GM21526 (cell line): ENCODE data around the gene SCN5A.

Source experiments
- ATAC-seq: cut with Tn5 transposase; IDR thresholded peaks from one replicate; pipeline ENCODE4 v1.9.1; 2021; ENCODE audit warnings: moderate library complexity; ENCODE audit not compliant: unreplicated experiment, low FRiP score

The SCN5A gene

DNA sequence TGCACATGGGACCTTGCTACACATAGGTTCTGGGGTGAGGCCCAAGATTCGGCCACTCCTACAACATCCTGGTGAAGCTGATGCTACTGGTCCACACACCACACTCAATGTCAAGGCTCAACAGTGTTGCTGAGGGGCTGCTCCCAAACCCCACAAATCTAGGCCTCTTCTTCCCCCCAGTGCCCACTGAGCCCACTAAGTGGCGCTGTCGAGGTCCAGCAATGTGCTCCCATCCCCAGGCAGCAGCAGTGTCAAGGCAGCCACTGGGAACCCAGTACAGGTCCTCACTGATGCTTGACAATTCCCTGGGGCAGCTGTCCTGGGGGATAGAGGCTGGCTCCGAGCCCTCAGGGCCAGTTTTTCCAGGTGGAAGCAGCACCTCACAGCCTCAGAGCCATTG lies 21.5 kb downstream of the SCN5A start:
- no peak for ATAC-seq

DNA sequence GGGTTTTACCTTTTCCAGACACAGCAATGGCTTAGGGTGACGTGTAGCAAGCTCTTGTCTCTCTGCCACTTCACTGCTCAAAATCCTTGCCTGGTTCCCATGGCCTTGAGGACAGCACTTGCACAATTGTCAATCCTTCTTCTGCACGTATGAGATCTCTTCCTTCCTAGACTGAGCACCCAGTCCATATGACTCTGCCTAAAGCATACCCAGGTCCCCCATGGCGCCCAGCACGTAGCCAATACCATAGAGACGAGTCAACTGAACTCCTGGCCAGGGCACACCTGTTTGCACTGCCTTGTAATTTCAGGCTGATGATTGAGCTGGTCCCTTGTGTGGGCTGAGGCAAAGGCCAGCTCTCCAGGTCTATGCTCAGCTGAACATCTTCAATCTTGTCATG lies 23.3 kb downstream of the SCN5A start:
- ATAC-seq, result no peak

DNA sequence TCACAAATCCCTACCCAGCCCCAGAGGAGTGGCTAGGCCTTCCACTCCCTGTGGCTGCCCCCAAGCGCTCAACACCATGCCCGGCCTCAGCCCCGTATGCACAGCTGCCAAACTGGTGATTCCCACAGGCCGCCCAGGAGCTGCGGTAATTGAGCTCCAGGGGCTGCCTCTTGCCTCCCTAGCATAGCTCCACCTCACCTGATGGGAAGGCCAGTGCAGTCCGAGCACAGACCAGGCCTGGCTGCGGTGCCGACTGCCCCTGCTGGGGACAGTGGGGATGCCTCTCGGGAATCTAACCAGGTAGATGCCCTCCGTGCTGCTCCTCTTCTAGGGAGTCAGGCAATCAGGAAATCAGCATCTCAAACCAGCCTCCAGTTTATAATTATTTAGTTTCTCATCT lies 25.9 kb downstream of the SCN5A start:
- ATAC-seq, result no peak

DNA sequence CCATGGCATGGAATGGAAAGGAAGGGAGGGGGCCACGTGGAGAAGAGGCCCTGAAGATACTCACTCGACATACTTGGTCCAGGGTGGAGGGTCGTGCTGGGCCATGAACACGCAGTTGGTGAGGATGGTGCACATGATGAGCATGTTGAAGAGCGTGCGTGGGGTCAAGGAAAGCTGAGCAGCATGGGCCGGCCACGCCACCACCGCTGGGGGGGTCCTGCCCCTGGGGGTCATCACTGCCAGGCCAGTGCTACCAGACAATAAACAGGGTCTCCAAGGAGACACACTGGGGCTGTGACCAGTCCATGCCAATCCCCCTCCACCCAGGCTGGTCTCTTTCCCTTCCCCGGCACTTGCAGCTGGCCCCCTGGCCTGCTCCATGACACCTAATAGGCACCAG lies 27.2 kb downstream of the SCN5A start:
- ATAC-seq, result no peak

DNA sequence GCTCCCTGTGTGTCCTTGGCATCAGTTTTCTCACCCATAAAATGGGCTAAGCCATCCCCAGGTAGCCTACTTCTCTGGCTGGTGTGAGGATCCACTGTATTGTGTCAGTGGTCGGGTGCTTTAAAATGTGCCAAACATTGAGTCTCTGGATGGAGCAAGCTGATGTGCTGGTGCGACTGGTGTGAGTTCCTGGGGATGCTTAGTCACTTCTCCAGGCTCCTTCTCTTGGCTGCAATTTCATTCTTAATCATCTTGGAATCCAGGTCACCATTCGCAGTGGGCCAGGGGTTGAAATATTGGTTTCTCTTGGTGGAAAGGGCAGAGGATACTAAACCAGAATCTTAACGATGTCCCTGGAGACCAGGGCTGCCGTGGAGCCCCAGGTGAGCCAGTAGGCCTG lies 29.3 kb downstream of the SCN5A start:
- no peak for ATAC-seq

GRCh38 chr3:38618343-38618742 lies 31.1 kb downstream of the SCN5A start:
- no peak for ATAC-seq

DNA sequence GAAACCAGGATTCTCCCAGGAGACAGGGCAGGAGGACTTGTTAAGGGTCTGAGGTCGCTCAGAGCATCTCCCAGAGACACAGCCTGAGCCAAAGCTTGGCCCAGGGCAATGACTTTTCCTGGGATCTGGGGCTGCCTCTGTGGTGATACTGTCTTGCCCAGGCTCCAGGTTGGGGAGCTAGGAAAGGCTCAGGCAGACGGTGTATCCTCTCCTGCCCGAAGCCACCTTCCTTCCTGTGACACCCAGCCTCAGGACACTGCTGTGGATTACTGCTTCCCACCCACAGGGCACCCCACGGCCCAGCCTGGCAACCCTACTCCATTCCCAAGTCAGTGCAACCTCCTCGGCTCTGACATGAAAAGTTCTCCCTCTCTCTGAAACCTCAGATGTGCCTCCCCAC lies 31.9 kb downstream of the SCN5A start:
- ATAC-seq, result no peak

GRCh38 chr3:38617137-38617536 lies 32.4 kb downstream of the SCN5A start:
- ATAC-seq, result no peak

DNA sequence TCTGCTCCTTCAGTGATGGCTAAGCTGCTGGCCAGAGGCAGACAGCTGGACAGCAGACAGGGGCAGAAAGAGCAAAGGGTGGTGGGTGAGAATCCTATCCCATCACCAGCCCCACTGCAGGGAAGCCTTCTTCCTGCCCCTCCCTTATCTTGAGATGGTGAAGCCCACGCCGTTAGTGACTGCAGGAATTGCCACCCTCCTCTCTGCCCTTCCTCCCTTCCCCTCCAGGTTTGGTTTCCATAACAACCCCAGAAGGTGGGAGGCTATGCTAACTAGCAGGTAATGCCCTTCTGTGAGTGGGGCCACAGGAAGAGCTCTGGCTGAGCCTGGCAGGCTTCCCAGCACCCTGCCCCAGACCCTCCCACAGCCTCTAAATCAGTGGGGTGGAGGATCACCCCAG lies 32.8 kb downstream of the SCN5A start:
- ATAC-seq, result no peak

- no peak for ATAC-seq
Measured at GRCh38 chr3:38616111-38616510, 33.4 kb downstream of the SCN5A start.

GRCh38 chr3:38614651-38615352 lies 34.7 kb downstream of the SCN5A start:
- no peak for ATAC-seq

DNA sequence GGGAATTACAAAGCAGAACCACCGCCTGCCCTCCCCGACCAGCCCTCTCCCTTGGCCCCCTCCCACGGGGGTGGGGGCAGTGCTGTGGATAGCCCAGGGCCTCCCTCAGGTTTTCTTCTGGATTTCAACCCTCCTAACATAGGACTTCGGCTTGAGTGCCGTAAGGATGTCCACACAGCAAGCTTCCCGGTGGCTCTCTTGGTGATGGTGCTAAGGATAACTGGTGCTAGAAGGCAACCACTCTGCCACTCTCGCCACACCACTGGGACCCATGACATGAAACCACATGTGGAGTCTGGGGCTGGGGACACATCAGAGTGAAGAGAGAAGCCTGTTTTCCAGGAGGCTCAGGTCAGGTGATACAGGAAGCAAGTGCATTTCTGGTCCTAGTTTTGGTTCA lies 35.4 kb downstream of the SCN5A start:
- ATAC-seq, result no peak

GRCh38 chr3:38613426-38613825 lies 36.1 kb downstream of the SCN5A start:
- ATAC-seq, result no peak

DNA sequence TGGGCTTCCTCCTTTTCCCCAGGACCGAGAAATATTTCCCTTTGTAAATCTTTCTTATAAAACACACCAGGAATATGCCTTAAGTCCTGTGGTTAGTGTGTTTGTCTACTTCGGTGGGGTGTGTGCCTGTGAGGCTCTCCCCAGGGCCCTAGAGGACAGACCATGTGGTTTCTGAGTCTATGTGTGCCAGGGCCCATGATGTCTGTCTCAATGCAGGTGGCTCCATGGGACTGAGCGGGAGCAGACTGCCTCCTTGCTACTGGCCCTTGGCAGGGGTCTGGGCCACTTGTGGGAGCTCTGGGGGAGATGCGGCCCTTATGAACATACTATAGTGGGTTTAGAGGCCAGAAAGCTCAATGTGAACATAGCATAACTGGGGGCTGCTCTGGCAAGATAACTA lies 37.6 kb downstream of the SCN5A start:
- ATAC-seq, result no peak

DNA sequence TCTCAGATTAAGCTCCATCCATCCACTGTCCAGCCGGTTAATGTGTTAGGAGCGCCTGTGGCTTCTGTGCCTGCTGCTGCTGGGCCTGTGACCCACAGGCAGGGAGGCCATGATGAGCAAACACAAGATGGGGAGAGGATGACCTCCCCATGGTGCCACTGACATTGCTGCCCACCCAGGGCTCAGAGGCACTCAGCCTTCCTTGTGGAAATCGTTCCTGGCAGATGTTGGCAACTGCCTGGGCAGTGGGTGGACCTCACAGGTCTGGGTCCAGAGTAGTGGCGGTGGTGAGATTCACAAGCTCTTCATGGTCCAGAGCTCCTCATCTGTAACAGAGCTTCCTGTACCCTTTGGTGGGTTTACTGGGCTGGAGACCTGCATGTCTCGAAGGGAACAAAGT lies 38.6 kb downstream of the SCN5A start:
- no peak for ATAC-seq

- no peak for ATAC-seq
Measured at GRCh38 chr3:38610436-38610835, 39.1 kb downstream of the SCN5A start.

DNA sequence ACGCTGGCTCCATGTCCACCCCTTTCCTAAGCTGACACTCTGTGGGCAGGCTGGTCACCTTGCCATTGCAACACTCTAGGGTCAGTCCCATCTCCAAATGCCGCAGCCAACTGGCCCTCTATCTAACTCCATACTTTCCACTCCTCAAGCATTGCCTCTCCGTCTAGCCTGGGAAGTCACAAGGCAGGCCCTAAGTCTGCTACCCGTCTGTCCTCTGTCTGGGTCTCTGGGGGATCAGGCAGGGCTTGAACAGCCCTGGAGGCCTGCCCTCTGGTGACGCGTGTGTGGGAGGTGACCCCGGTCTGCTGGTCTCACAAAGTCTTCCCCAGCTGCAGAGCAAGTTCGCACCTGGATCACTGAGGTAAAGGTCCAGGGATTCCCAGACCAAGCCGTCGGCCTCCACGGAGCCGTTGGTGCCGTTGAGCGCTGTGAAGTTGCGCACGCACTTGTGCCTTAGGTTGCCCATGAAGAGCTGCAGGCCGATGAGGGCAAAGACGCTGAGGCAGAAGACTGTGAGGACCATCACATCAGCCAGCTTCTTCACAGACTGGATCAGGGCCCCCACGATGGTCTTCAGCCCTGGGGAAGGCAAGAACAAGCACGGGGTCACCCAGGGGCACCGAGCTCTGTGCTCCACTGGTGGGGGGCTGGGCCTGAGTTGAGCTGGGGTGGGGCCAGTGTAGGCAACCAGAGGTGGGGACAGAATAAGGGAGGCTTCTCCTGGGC lies 39.9 kb downstream of the SCN5A start:
- ATAC-seq, result no peak

DNA sequence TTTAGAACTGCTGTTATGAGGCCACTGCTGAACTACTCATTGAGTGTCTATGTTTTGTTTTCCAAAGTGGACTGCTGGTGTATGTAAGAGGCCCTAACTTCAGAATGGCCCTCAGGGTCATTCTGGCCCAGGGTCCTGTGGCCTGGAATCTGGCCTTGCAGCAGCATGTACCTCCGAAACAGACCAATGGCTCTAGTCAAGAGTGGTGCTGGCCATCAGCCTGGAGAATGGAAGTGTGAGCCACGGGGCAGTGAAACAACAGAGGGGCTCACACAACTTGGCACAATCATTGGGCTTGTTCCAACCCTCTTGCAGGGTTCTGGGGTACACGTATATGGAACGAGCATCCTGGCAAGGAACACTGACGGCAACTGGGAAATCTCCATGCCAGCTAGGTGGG lies 40.5 kb downstream of the SCN5A start:
- ATAC-seq, result no peak

DNA sequence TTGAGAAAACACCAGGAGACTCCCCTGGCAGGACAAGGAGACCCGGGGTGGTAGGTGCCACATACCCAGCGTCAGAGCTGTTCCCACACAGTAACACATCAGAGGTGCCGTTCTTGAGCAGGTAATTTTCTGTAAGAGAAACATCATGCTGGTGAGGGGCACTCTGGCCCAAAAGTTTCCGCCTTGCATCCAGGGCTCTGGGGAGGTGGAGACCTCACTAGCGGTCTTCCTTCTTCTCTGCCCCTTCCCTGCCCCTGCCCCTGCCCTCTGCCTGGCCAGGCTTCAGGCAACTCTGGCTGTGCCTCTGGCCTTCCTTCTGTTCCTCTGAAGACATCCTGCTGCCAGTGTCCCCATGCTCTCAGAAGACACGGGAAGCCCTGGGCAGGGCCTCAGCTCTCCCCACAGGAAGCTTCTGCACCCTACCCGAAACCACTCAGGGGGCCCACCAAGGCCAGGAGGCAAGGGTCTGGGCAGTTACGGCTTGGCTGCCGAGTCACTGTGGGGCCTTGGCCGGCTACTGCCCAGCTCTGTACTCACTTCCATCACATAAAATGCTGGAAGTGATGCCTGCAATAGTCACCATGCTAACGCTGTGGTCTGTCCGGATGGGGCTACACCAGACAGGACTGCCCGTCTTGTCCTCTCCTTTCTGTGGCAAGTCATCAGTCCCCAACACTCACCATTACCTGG lies 41.3 kb downstream of the SCN5A start:
- ATAC-seq, result no peak

- no peak for ATAC-seq
Measured at GRCh38 chr3:38606561-38606960, 42.9 kb downstream of the SCN5A start.

DNA sequence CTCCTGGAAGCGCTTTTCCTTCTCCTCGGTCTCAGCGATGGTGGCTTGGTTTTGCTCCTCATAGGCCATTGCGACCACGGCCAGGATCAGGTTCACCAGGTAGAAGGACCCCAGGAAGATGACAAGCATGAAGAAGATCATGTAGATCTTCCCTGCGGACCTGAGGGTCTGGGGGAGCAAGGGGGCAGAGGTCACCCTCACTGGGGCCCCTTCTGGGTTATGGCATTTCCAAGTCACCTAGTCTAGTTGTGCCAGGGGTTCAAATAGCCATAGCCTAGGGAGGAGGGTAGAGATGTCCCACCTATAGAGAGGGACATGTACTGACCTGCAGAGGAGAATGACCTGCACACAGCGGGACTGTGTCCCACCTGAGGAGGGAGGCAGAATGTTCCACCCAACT lies 43.5 kb downstream of the SCN5A start:
- ATAC-seq, result no peak

DNA sequence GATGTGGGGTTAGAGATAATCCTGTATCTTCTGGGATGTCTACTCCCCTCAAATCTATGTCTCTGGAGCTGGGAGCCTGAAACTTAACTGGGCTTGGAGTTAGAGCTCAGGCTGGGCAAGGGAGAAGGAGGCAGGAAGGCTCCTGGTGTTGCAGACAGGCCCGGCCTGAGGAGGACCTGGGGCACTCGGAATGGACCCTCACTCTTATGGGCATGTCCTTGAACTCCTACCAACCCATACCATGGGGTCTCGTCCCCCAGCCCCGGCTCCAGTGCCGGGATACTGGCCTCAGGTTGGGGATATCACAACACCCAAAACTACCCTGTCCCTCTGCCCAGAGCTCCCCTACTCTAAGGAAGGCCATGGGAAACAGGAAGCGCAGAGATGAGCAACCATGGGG lies 45.2 kb downstream of the SCN5A start:
- no peak for ATAC-seq
